Measurements from ENCODE around the gene SLITRK2. TPM values are rescaled to one million over a fixed set of nuclear protein-coding genes. Genes with fewer than 3 reads are reported as not detected.

The SLITRK2 gene
- total RNA-seq, 2 experiments from 2014 or later, result not detected

GRCh38 chrX:145848857-145849256 lies 31.2 kb downstream of the SLITRK2 start:
- H2AFZ ChIP-seq (ENCODE audit: low read length), result no peak overlapping the region
- TF ChIP-seq EZH2phosphoT487 (IDR thresholded peaks at IDR 0.05; ENCODE audit: borderline replicate concordance, low read depth, low read length), result no peak
- no peak for TF ChIP-seq CTCF (conservative IDR thresholded peaks at IDR 0.05; ENCODE audit: low read length)
- H3K27ac ChIP-seq (ENCODE audit: low read depth, low read length, poor library complexity, severe bottlenecking), result no peak overlapping the region
- H3K9me3 ChIP-seq (ENCODE audit: low read length), result no peaks in the 10 kb centered on the region
- no peaks in the 10 kb centered on the region for H3K4me1 ChIP-seq (ENCODE audit: insufficient read depth, low read length, poor library complexity, severe bottlenecking)
- intact Hi-C loops (cut with micrococcal nuclease; ENCODE audit: unreplicated experiment), result no loop called here
- H3K79me2 ChIP-seq (ENCODE audit: insufficient read depth, low read depth, low read length), result no peaks in the 10 kb centered on the region
- H3K4me3 ChIP-seq (ENCODE audit: low read depth, low read length, poor library complexity, severe bottlenecking), result no peak overlapping the region
- H3K36me3 ChIP-seq (ENCODE audit: insufficient read depth, low read length), result no peaks in the 10 kb centered on the region
- no peaks in the 10 kb centered on the region for H3K9me2 ChIP-seq (ENCODE audit: insufficient read depth, low read length)
- POLR2A ChIA-PET, result interaction anchor here (1.1 kb wide), 1 partner anchor 51 kb away, joined by 3 read pairs; no protein-coding TSS in a partner anchor
- H4K20me1 ChIP-seq (ENCODE audit: insufficient read depth, low read length), result no peaks in the 10 kb centered on the region
- CTCF ChIA-PET (ENCODE audit: unreplicated experiment), result interaction anchor here (0.5 kb wide), 1 partner anchor 197 kb away, joined by 3 read pairs; no protein-coding TSS in a partner anchor
- no TSS peak for BruUV-seq (replicated peaks)
- no peak overlapping the region for H3K4me2 ChIP-seq (ENCODE audit: low read length)
- no peak for DNase-seq (ENCODE audit: low spot score)

- no peaks in the 10 kb centered on the region for H4K20me1 ChIP-seq (ENCODE audit: insufficient read depth, low read length)
- intact Hi-C loops (cut with micrococcal nuclease; ENCODE audit: unreplicated experiment), result no loop called here
- DNase-seq (ENCODE audit: low spot score), result no peak
Observed at GRCh38 chrX:145853181-145853580, 35.6 kb downstream of the SLITRK2 start.

More at GRCh38 chrX:145853181-145853580, 35.6 kb downstream of the SLITRK2 start:
- TF ChIP-seq CTCF (conservative IDR thresholded peaks at IDR 0.05; ENCODE audit: low read length) (no peak), EZH2phosphoT487 (IDR thresholded peaks at IDR 0.05; ENCODE audit: borderline replicate concordance, low read depth, low read length) (no peak)
- POLR2A ChIA-PET, result no interaction called here
- H3K79me2 ChIP-seq (ENCODE audit: insufficient read depth, low read depth, low read length), result no peaks in the 10 kb centered on the region
- no TSS peak for BruUV-seq (replicated peaks)
- no peak overlapping the region for H2AFZ ChIP-seq (ENCODE audit: low read length)
- H3K9me3 ChIP-seq (ENCODE audit: low read length), result no peaks in the 10 kb centered on the region
- no peaks in the 10 kb centered on the region for H3K36me3 ChIP-seq (ENCODE audit: insufficient read depth, low read length)
- H3K4me2 ChIP-seq (ENCODE audit: low read length), result no peak overlapping the region
- H3K4me3 ChIP-seq (ENCODE audit: low read depth, low read length, poor library complexity, severe bottlenecking), result no peak overlapping the region
- H3K27ac ChIP-seq (ENCODE audit: low read depth, low read length, poor library complexity, severe bottlenecking), result no peak overlapping the region
- no peaks in the 10 kb centered on the region for H3K4me1 ChIP-seq (ENCODE audit: insufficient read depth, low read length, poor library complexity, severe bottlenecking)
- H3K9me2 ChIP-seq (ENCODE audit: insufficient read depth, low read length), result no peaks in the 10 kb centered on the region
- CTCF ChIA-PET (ENCODE audit: unreplicated experiment), result no interaction called here
